ENCODE data around the gene ZC3H12C.
"Not testable (repeated sequence)": the region's sequence is repeated elsewhere in the genome, so short reads cannot be mapped to it uniquely, and the experiment has no call there.

The ZC3H12C gene

DNA sequence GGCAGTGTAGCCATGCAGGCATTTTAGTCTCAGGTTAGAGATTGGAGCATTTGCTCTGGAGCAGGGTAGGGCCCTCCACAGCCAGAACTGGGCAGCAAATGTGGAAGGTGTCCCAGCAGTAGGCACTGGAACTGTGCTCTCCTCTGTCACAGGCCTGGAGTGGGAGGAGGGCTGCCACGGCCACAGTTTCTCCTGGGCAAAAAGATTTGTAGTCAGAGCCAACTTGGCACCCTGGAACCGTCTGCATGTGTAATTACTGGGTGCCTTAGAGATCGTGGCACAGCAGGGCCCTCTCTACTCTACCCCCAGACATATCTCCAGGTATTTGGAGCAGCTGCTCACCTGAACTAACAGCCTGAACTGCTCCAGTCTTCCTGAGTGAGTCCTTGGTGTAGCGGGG lies 93.7 kb downstream of the ZC3H12C start:
- 94% methylated on average over 4 of the region's 4 CpGs for WGBS
- H3K9me3 ChIP-seq (ENCODE audit: insufficient read depth, low read depth, low read length): no peaks in the 10 kb centered on the region
- H3K4me3 ChIP-seq (ENCODE audit: low read length): no peak overlapping the region
- peaks cover 20% of the 10 kb centered on the region for H3K4me1 ChIP-seq (ENCODE audit: insufficient read depth, low read length)
- no peaks in the 10 kb centered on the region for H3K36me3 ChIP-seq (ENCODE audit: insufficient read depth, low read length)
- H3K27ac ChIP-seq (ENCODE audit: low read depth, low read length): no peak overlapping the region
- no peak overlapping the region for H3K9ac ChIP-seq (ENCODE audit: low read depth, low read length)
- no peaks in the 10 kb centered on the region for H3K27me3 ChIP-seq (ENCODE audit: insufficient read depth, low read length)

DNA sequence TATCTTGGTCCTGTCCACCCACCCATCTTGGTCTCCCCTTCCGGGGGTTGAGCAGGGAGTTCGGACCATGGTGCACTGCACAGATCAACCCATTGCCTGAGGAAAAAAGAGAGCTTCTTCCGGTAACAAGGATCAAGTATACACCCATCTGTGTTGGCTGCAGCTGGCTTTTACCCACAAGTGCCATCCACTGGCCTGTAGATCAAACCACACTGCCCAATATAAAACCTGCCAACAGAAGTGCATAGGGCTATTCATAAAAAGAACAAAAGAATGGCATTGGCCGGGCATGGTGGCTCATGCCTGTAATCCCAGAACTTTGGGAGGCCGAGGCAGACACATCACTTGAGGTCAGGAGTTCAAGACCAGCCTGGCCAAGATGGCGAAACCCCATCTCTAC lies 94.5 kb downstream of the ZC3H12C start:
- 93% methylated on average over 6 of the region's 6 CpGs for WGBS

DNA sequence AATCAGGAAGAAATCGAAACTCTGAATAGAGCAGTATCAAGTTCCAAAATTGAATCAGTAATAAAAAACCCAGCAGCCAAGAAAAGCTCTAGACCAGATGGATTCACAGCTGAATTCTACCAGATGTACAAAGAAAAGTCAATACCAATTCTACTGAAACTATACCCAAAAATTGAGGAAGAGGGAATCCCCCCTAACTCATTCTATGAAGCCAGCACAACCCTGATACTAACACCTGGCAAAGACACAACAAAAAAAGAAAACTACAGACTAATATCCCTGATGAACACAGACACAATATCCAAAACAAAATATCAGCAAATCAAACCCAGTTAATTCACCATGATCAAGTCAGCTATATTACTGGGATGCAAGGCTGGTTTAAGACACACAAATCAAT lies 97.7 kb downstream of the ZC3H12C start:
- Histone ChIP-seq H3K9ac (ENCODE audit: low read depth, low read length) (no peak overlapping the region), H3K27ac (ENCODE audit: low read depth, low read length) (no peak overlapping the region), H3K9me3 (ENCODE audit: insufficient read depth, low read depth, low read length) (no peaks in the 10 kb centered on the region), H3K4me1 (ENCODE audit: insufficient read depth, low read length) (peaks cover 11% of the 10 kb centered on the region; the same call in 1 of the 2 replicates), H3K36me3 (ENCODE audit: insufficient read depth, low read length) (no peaks in the 10 kb centered on the region), H3K27me3 (ENCODE audit: insufficient read depth, low read length) (no peaks in the 10 kb centered on the region), H3K4me3 (ENCODE audit: low read length) (no peak overlapping the region)
- WGBS: 83% methylated on average over 1 of the region's 1 CpG

More for the DNA sequence above, 94.5 kb downstream of the ZC3H12C start:
- Histone ChIP-seq H3K9me3 (ENCODE audit: insufficient read depth, low read depth, low read length) (no peaks in the 10 kb centered on the region), H3K36me3 (ENCODE audit: insufficient read depth, low read length) (no peaks in the 10 kb centered on the region), H3K4me3 (ENCODE audit: low read length) (no peak overlapping the region), H3K9ac (ENCODE audit: low read depth, low read length) (no peak overlapping the region), H3K27me3 (ENCODE audit: insufficient read depth, low read length) (no peaks in the 10 kb centered on the region), H3K4me1 (ENCODE audit: insufficient read depth, low read length) (peaks cover 20% of the 10 kb centered on the region), H3K27ac (ENCODE audit: low read depth, low read length) (no peak overlapping the region)

DNA sequence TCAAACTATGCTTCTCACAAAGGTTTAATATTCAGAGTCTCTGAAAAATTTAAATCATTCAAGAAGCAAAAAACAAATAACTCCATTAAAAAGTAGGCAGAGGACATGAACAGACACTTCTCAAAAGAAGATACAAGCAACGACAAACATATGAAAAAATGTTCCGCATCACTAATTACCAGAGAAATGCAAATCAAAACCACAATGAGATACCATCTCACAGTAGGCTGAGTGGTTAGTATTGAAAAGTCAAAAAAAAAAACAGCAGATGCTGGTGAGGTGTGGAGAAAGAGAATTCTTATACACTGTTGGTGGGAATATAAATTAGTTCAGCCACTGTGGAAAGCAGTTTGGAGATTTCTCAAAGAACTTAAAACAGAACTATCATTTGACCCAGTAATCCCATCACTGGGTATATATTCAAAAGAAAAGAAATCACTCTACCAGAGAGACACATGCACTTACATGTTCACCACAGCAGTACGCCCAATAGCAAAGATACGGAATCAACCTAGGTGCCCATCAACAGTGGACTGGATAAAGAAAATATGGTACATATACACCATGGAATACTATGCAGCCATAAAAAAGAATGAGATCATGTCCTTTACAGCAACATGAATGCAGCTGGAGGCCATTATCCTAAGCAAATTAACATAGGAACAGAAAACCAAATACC lies 99.6 kb downstream of the ZC3H12C start:
- H3K4me3 ChIP-seq (ENCODE audit: low read length); H3K36me3 ChIP-seq (ENCODE audit: insufficient read depth, low read length); H3K27ac ChIP-seq (ENCODE audit: low read depth, low read length); H3K27me3 ChIP-seq (ENCODE audit: insufficient read depth, low read length); H3K9ac ChIP-seq (ENCODE audit: low read depth, low read length); H3K4me1 ChIP-seq (ENCODE audit: insufficient read depth, low read length); H3K9me3 ChIP-seq (ENCODE audit: insufficient read depth, low read depth, low read length): not testable (repeated sequence)
- WGBS: 86% methylated on average over 2 of the region's 4 CpGs

DNA sequence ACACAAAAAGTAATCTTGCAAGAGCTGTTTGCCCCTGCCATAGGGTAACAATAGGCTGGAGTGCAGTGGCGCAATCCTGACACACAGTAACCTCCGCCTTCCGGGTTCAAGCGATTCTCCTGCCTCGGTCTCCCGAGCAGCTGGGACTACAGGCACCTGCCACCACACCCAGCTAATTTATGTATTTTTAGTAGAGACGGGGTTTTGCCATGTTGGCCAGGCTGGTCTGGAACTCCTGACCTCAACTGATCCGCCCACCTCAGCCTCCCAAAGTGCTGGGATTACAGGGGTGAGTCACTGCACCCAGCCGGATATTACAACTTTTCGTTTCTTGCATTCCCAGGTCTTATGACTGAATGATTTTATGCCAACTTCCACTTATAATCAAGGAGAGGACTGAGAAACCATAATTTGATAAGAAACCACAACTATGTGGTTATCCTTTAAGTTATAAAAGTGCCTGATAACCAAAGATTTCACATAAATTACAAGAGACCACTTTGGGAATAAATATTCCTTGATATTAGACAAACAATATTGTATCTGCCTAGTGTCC lies 101.1 kb downstream of the ZC3H12C start:
- H3K4me1 ChIP-seq (ENCODE audit: insufficient read depth, low read length); H3K9ac ChIP-seq (ENCODE audit: low read depth, low read length); H3K9me3 ChIP-seq (ENCODE audit: insufficient read depth, low read depth, low read length); H3K36me3 ChIP-seq (ENCODE audit: insufficient read depth, low read length); H3K27me3 ChIP-seq (ENCODE audit: insufficient read depth, low read length); H3K4me3 ChIP-seq (ENCODE audit: low read length); H3K27ac ChIP-seq (ENCODE audit: low read depth, low read length): not testable (repeated sequence)
- 99% methylated on average over 10 of the region's 10 CpGs for WGBS

DNA sequence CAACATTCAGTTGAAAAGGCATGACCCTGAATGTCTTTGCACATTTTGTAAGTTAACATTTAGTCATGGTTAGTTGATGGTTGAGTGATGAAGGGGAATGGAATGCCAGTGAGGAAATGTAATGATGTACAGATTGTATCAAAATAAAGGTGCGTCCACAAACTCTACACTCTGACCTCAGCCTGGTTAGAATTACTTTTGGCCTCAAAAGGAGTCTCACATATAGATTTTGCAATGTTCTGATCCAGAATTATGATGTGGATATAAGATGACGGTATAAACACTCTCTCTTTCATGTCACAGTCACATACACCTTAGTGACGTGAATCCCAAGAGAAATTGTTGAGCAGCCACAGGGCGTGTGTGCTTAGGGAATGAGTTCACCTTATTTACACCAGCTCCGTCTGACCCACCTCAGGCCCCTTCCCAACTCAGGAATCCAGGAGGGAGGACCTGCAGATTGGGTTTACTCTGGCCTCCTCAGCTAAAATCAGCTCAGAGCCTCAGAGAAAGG lies 103.1 kb downstream of the ZC3H12C start:
- no peaks in the 10 kb centered on the region for H3K9me3 ChIP-seq (ENCODE audit: insufficient read depth, low read depth, low read length)
- 96% methylated on average over 5 of the region's 5 CpGs for WGBS
- H3K27me3 ChIP-seq (ENCODE audit: insufficient read depth, low read length): no peaks in the 10 kb centered on the region
- no peak overlapping the region for H3K27ac ChIP-seq (ENCODE audit: low read depth, low read length)
- H3K4me3 ChIP-seq (ENCODE audit: low read length): no peak overlapping the region
- H3K36me3 ChIP-seq (ENCODE audit: insufficient read depth, low read length): no peaks in the 10 kb centered on the region
- no peak overlapping the region for H3K9ac ChIP-seq (ENCODE audit: low read depth, low read length)
- peaks cover 16% of the 10 kb centered on the region for H3K4me1 ChIP-seq (ENCODE audit: insufficient read depth, low read length)

DNA sequence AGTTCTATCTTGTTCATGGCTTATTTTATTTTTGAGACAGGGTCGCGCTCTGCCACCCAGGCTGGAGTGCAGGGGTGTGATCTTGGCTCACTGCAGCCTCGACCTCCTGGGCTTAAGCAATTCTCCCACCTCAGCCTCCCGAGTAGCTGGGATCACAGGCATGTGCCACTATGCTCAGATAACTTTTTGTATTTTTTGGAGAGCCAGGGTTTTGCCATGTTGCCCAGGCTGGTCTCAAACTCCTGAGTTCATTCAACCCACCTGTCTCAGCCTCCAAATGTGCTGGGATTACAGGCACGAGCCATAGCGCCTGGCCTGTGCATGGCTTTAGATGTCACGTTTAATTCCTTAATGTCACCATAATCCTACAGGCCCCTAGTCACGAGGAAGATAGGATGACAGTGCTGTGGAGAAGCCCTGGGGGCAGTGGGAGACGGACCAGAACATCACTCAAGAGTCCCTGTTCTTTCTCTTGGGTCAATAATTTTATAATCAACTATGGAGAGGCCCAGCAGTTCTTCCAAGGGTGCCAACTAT lies 103.8 kb downstream of the ZC3H12C start:
- no peak overlapping the region for H3K4me3 ChIP-seq (ENCODE audit: low read length)
- peaks cover 16% of the 10 kb centered on the region for H3K4me1 ChIP-seq (ENCODE audit: insufficient read depth, low read length)
- no peak overlapping the region for H3K9ac ChIP-seq (ENCODE audit: low read depth, low read length)
- no peak overlapping the region for H3K27ac ChIP-seq (ENCODE audit: low read depth, low read length)
- no peaks in the 10 kb centered on the region for H3K27me3 ChIP-seq (ENCODE audit: insufficient read depth, low read length)
- H3K9me3 ChIP-seq (ENCODE audit: insufficient read depth, low read depth, low read length): no peaks in the 10 kb centered on the region
- H3K36me3 ChIP-seq (ENCODE audit: insufficient read depth, low read length): no peaks in the 10 kb centered on the region
- 86% methylated on average over 8 of the region's 9 CpGs for WGBS

DNA sequence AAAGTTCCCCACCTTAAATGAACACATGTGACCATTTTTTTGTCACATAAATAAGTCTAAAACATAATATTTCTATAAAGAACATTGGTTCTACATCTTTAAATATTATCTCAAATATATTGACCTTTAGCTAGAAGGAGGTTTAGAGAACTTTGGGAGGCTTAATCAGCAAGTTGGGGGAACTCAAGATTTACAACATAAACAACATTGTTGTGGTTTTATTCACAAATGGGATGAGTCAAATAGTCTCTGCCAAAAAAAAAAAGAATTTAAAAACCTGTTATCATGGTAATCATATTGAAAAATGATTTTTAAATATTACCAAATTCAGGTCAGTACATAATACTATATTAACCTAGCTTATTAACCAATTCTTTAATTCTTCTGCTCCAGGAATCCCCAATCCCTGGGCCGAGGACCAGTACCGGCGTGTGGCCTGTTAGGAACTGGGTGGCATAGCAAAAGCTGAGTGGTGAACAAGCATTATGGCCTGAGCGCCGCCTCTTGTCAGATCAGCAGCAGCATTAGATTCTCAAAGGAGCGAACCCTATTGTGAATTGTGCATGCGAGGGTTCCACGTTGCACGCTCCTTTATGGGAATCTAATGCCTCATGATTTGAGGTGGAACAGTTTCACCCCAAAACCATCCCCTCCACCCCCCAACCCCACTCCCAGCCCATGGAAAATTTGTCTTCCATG lies 105.0 kb downstream of the ZC3H12C start:
- Histone ChIP-seq H3K9me3 (ENCODE audit: insufficient read depth, low read depth, low read length) (no peaks in the 10 kb centered on the region), H3K4me3 (ENCODE audit: low read length) (no peak overlapping the region), H3K4me1 (ENCODE audit: insufficient read depth, low read length) (peaks cover 16% of the 10 kb centered on the region), H3K9ac (ENCODE audit: low read depth, low read length) (no peak overlapping the region), H3K36me3 (ENCODE audit: insufficient read depth, low read length) (no peaks in the 10 kb centered on the region), H3K27me3 (ENCODE audit: insufficient read depth, low read length) (no peaks in the 10 kb centered on the region), H3K27ac (ENCODE audit: low read depth, low read length) (no peak overlapping the region)
- WGBS: 94% methylated on average over 9 of the region's 9 CpGs

DNA sequence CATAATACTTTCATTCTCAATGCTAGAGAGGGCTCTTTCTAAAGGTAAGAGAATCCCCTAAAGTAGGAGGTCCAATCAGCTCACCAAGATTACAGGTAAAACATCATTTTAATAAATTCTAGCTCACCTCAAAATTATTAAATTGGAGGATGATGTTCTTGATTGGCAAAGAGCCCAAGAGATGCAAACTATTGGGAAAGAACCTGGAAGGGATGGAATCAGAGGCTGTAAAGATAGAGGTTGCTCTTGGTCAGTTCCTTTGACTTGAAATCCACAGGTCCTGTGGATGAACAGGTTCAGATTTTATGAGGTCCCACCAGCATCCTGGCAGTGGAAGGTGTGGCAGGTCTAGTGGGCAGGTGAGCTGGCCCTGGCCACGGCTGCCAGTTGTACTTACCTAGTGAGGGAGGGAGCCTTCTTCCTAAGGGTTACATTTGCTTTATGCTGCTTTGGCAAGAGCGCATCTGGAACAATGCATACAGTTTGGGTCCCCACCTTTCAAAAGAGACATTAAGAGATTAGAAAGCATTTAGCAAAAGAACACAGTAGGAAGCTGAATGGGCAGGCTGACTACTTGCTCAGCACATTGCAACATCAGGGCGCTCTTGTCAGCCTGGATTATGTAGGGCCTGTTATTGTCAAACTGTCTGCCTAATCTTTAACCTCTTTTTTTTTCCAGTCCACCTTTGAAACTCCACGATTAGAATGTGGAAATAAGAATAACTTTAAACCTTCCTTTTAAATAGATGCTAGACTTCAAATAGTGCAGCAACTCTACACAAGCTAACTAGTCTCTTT lies 106.2 kb downstream of the ZC3H12C start:
- H3K27ac ChIP-seq (ENCODE audit: low read depth, low read length): no peak overlapping the region
- H3K4me1 ChIP-seq (ENCODE audit: insufficient read depth, low read length): peaks cover 16% of the 10 kb centered on the region
- no peaks in the 10 kb centered on the region for H3K27me3 ChIP-seq (ENCODE audit: insufficient read depth, low read length)
- H3K9me3 ChIP-seq (ENCODE audit: insufficient read depth, low read depth, low read length): no peaks in the 10 kb centered on the region
- WGBS: 70% methylated on average over 3 of the region's 4 CpGs
- H3K36me3 ChIP-seq (ENCODE audit: insufficient read depth, low read length): no peaks in the 10 kb centered on the region
- no peak overlapping the region for H3K9ac ChIP-seq (ENCODE audit: low read depth, low read length)
- H3K4me3 ChIP-seq (ENCODE audit: low read length): no peak overlapping the region

DNA sequence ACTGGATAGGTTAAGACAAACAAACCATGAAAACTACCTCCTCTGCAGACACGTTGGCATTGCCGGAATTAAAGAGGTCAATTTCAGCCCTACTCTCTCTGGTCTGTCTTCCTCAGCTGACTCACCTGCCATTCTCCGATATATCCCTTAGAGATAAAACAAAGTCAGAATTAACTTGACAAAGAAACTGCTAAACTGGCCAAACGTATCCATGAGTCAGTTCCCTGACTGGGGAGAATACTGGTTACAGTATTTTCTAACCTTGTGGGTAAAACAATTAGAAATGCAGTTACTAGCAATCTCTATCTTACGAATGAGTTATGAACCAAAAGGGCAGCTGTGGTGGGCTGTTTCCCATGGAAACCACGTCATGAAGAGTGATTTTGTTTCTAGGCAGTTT lies 107.0 kb downstream of the ZC3H12C start:
- Histone ChIP-seq H3K4me1 (ENCODE audit: insufficient read depth, low read length) (peaks cover 16% of the 10 kb centered on the region), H3K9ac (ENCODE audit: low read depth, low read length) (no peak overlapping the region), H3K27me3 (ENCODE audit: insufficient read depth, low read length) (no peaks in the 10 kb centered on the region), H3K27ac (ENCODE audit: low read depth, low read length) (no peak overlapping the region), H3K9me3 (ENCODE audit: insufficient read depth, low read depth, low read length) (no peaks in the 10 kb centered on the region), H3K36me3 (ENCODE audit: insufficient read depth, low read length) (no peaks in the 10 kb centered on the region), H3K4me3 (ENCODE audit: low read length) (no peak overlapping the region)
- 47% methylated on average over 6 of the region's 6 CpGs for WGBS

DNA sequence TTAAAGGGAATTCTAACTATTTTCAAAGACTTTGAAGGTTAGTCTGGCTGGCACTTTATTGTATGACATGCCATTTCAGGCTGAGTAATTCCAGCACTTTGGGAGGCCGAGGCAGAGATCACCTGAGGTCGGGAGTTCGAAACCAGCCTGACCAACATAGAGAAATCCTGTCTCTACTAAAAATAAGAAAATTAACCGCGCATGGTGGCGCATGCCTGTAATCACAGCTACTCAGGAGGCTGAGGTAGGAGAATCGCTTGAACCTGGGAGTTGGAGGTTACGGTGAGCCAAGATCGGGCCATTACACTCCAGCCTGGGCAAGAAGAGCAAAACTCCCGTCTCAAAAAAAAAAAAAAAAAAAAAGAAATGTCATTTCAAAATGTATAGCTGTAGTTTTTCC lies 107.6 kb downstream of the ZC3H12C start:
- Histone ChIP-seq H3K4me3 (ENCODE audit: low read length) (no peak overlapping the region), H3K9ac (ENCODE audit: low read depth, low read length) (no peak overlapping the region), H3K27ac (ENCODE audit: low read depth, low read length) (no peak overlapping the region), H3K9me3 (ENCODE audit: insufficient read depth, low read depth, low read length) (no peaks in the 10 kb centered on the region), H3K36me3 (ENCODE audit: insufficient read depth, low read length) (no peaks in the 10 kb centered on the region), H3K4me1 (ENCODE audit: insufficient read depth, low read length) (peaks cover 16% of the 10 kb centered on the region), H3K27me3 (ENCODE audit: insufficient read depth, low read length) (no peaks in the 10 kb centered on the region)
- WGBS: 92% methylated on average over 9 of the region's 10 CpGs

Data from HUES64 (cell line).